ENCODE results near the gene HS2ST1.

DNA sequence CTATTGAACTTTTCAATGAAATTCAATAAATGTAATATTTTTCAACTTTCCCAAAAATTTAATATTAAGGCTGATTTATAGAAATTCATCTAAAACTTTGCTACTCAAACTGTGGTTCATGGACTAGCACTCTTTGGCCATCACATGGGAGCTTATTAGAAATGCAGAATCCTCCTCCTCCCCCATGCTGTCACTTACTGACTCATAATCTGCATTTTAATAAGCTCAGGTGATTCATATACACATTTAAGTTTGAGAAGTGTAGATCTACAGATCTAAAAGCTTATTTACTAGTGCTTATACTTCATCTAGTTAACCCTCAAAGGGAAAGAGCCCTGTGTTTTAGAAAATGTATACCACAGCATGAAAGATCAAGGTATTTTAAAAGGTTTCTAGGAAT, 84.3 kb downstream of the HS2ST1 start:
- TF ChIP-seq, protein P1, sequence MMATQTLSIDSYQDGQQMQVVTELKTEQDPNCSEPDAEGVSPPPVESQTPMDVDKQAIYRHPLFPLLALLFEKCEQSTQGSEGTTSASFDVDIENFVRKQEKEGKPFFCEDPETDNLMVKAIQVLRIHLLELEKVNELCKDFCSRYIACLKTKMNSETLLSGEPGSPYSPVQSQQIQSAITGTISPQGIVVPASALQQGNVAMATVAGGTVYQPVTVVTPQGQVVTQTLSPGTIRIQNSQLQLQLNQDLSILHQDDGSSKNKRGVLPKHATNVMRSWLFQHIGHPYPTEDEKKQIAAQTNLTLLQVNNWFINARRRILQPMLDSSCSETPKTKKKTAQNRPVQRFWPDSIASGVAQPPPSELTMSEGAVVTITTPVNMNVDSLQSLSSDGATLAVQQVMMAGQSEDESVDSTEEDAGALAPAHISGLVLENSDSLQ (IDR thresholded peaks at IDR 0.05): no peak
- TF ChIP-seq BHLHE40 (IDR thresholded peaks at IDR 0.05; ENCODE audit: borderline replicate concordance): no peak
- no peak for TF ChIP-seq ELF4 (IDR thresholded peaks at IDR 0.05)
- no peak for TF ChIP-seq NFRKB (IDR thresholded peaks at IDR 0.05)
- no peak for TF ChIP-seq SP1 (IDR thresholded peaks at IDR 0.05)
- no peak for TF ChIP-seq SUZ12 (IDR thresholded peaks at IDR 0.05)
- TF ChIP-seq ZNF384 (IDR thresholded peaks at IDR 0.05): no peak
- TF ChIP-seq FOXA1 (IDR thresholded peaks at IDR 0.05): no peak
- no peak for TF ChIP-seq FOXM1 (IDR thresholded peaks at IDR 0.05; ENCODE audit: borderline replicate concordance)
